ENCODE data around the gene PTCH2.
"Not testable (repeated sequence)": the region's sequence is repeated elsewhere in the genome, so short reads cannot be mapped to it uniquely, and the experiment has no call there.

The PTCH2 gene

GRCh38 chr1:44846985-44847384 lies 3.9 kb upstream of the PTCH2 start:
- H3K4me3 ChIP-seq (ENCODE audit: low read length) = no peak overlapping the region
- DNase-seq (ENCODE audit: low read depth) = no peak
- no peak for TF ChIP-seq CTCF (IDR thresholded peaks at IDR 0.05; ENCODE audit: insufficient read depth, low read depth, low read length, missing control alignments)

GRCh38 chr1:44842486-44842861 lies 579 bp downstream of the PTCH2 start:
- peak overlapping the region; percentile 35 for H3K4me3 ChIP-seq (ENCODE audit: low read length)
- no peak for TF ChIP-seq CTCF (IDR thresholded peaks at IDR 0.05; ENCODE audit: insufficient read depth, low read depth, low read length, missing control alignments)
- no peak for DNase-seq (ENCODE audit: low read depth)

- no peak for DNase-seq (ENCODE audit: low read depth)
- H3K4me3 ChIP-seq (ENCODE audit: low read length) = no peak overlapping the region
- TF ChIP-seq CTCF (IDR thresholded peaks at IDR 0.05; ENCODE audit: insufficient read depth, low read depth, low read length, missing control alignments) = no peak
These were observed 3.5 kb downstream of the PTCH2 start for GRCh38 chr1:44839576-44839975.

GRCh38 chr1:44838294-44838693 lies 4.8 kb downstream of the PTCH2 start:
- not testable (repeated sequence) for DNase-seq (ENCODE audit: low read depth); H3K4me3 ChIP-seq (ENCODE audit: low read length)

- peak; percentile 85 for DNase-seq (ENCODE audit: low read depth)
- no peak overlapping the region for H3K4me3 ChIP-seq (ENCODE audit: low read length)
- TF ChIP-seq CTCF (IDR thresholded peaks at IDR 0.05; ENCODE audit: insufficient read depth, low read depth, low read length, missing control alignments) = peak; percentile 93
These were observed 7.0 kb downstream of the PTCH2 start for GRCh38 chr1:44835738-44836675.

- DNase-seq (ENCODE audit: low read depth) = no peak
- H3K4me3 ChIP-seq (ENCODE audit: low read length) = no peak overlapping the region
- no peak for TF ChIP-seq CTCF (IDR thresholded peaks at IDR 0.05; ENCODE audit: insufficient read depth, low read depth, low read length, missing control alignments)
These were observed 8.7 kb downstream of the PTCH2 start for GRCh38 chr1:44834328-44834727.

- TF ChIP-seq CTCF (IDR thresholded peaks at IDR 0.05; ENCODE audit: insufficient read depth, low read depth, low read length, missing control alignments) = no peak
- no peak for DNase-seq (ENCODE audit: low read depth)
- no peak overlapping the region for H3K4me3 ChIP-seq (ENCODE audit: low read length)
These were observed 10.9 kb downstream of the PTCH2 start for GRCh38 chr1:44832056-44832705.
